Measurements from ENCODE around the gene MTHFR. TPM values are rescaled to one million over a fixed set of nuclear protein-coding genes. Genes with fewer than 3 reads are reported as not detected.

The MTHFR gene
- total RNA-seq, 2 donors from 2014 or later = 30.3 to 81.4 TPM

DNA sequence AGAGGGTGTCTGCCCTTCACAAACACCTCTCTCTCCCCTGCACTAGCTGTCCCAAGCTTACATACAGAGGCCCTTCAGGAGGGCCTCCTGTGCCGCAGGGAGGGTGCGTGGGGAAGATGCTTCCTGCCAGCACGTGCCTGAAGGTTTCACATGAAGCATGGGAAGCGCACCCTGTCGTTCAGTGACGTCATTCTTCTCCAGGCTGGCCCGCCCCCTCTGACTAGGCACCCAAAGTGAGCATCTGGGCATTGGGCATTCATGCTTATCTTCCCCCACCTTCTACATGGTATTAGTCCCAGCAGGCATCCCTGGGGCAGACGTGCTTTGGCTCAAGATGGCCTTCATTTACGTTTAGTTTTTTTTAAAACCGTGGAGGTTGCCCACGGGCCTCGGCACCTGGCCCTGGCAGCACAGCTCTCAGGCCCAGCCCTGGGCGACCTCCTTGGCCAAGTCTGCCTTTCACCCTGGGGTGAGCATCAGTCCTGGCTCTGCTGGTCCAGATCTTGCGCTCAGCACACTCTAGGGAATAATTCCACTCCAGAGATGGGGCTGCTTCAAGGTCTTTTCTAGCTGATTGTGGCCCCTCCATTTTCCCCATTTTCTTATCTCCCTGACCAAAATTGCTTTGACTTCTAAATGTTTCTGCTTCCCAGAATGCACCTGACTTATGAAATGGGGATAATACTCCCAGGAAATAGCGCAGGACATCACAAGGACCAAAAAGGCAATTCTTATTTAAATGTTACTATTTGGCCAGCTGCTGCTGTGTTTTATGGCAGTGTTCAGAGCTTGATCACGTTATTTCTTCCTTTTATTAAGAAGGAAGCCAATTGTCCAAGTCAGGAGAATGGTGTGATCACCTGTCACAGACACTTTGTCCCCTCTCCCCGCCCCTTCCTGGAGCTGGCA, 35.7 kb upstream of the MTHFR start:
- H3K36me3 ChIP-seq = peaks cover 48% of the 10 kb centered on the region
- H3K4me3 ChIP-seq = no peak overlapping the region
- H3K27me3 ChIP-seq (replicated peaks; ENCODE audit: insufficient read depth) = no peaks in the 10 kb centered on the region
- no peaks in the 10 kb centered on the region for H3K9me3 ChIP-seq
- no peak for DNase-seq (ENCODE audit: low spot score)
- TF ChIP-seq, protein P1, sequence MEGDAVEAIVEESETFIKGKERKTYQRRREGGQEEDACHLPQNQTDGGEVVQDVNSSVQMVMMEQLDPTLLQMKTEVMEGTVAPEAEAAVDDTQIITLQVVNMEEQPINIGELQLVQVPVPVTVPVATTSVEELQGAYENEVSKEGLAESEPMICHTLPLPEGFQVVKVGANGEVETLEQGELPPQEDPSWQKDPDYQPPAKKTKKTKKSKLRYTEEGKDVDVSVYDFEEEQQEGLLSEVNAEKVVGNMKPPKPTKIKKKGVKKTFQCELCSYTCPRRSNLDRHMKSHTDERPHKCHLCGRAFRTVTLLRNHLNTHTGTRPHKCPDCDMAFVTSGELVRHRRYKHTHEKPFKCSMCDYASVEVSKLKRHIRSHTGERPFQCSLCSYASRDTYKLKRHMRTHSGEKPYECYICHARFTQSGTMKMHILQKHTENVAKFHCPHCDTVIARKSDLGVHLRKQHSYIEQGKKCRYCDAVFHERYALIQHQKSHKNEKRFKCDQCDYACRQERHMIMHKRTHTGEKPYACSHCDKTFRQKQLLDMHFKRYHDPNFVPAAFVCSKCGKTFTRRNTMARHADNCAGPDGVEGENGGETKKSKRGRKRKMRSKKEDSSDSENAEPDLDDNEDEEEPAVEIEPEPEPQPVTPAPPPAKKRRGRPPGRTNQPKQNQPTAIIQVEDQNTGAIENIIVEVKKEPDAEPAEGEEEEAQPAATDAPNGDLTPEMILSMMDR (IDR thresholded peaks at IDR 0.05) = no peak
- H3K4me1 ChIP-seq (ENCODE audit: control insufficient read depth in 1 of 2, low read depth in 2 of 2) = peaks cover 7 to 17% of the 10 kb centered on the region in 2 donors
- no peak for ATAC-seq (ENCODE audit: insufficient number of reproducible peaks, low FRiP score, low read depth)
- no peak overlapping the region for H3K27ac ChIP-seq

DNA sequence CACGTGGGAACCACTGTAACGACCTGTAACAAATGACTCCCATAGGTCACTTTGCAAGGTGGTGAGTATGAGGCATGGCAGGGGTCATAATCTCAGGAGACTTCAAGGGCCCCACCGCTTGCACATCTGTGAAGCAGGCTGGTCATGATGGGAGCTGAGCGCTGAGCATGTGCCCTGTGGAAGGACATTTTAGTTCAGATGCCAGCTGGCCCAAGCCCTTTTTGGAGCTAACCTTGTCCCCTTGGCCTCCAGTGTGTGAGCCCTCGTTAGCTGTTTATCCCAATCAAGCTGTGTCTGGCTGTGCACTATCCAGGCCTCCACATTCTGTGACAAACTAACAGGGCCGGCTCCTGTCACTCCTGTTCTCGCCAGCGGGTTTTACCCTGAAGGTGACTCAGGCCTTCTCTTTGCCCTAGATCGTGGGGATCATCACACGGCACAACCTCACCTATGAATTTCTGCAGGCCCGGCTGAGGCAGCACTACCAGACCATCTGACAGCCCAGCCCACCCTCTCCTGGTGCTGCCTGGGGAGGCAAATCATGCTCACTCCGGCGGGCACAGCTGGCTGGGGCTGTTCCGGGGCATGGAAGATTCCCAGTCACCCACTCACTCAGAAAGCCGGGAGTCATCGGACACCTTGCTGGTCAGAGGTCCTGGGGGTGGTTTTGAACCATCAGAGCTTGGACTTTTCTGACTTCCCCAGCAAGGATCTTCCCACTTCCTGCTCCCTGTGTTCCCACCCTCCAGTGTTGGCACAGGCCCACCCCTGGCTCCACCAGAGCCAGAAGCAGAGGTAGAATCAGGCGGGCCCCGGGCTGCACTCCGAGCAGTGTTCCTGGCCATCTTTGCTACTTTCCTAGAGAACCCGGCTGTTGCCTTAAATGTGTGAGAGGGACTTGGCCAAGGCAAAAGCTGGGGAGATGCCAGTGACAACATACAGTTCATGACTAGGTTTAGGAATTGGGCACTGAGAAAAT, 34.3 kb upstream of the MTHFR start:
- peaks cover 63% of the 10 kb centered on the region for H3K36me3 ChIP-seq
- ATAC-seq (ENCODE audit: insufficient number of reproducible peaks, low FRiP score, low read depth) (no peak), DNase-seq (ENCODE audit: low spot score) (peak; percentile 14)
- peaks cover 7 to 17% of the 10 kb centered on the region in 2 donors for H3K4me1 ChIP-seq (ENCODE audit: control insufficient read depth in 1 of 2, low read depth in 2 of 2)
- TF ChIP-seq, protein P1 (IDR thresholded peaks at IDR 0.05) = no peak
- H3K4me3 ChIP-seq = no peak overlapping the region
- H3K27ac ChIP-seq = peak overlapping the region in 1 of 2 donors; percentile 11
- H3K9me3 ChIP-seq = no peaks in the 10 kb centered on the region
- H3K27me3 ChIP-seq (replicated peaks; ENCODE audit: insufficient read depth) = no peaks in the 10 kb centered on the region

DNA sequence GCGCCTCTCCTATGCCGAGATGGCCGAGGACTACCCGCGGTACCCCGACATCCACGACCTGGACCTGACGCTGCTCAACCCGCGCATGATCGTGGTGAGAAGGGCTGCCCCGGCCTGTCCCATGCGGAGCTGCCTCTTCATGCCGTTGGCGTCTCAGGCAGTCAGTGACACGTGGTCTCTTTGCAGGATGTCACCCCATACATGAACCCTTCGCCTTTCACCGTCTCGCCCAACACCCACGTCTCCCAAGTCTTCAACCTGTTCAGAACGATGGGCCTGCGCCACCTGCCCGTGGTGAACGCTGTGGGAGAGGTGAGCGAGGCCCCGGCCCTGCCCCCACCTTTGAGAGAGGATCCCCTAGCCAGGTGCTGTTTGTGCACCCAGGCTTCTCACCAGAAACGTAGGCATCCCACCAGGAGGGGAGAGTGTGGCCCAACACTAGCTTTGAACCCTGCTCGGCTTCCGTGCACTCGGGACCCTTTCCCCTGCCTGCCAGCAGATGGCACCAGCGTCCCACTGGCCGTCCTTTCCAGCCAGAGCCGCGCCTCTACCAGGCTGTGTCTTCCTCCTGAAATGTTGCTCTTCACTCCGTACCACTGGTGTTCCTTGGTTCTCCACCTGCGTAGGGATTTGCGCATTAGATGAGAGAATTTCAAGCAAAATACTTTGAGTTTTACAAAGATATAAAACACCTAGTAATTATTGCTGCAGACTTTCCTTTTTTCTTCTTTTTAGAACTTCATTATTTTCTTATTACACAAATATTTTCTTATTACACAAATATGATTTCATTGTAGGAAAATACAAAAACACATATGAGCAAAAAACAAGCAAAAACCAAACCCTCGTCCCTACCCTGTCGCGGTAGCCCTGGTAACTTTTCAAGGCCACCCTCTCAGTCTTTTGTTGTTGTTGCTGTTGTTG, 32.8 kb upstream of the MTHFR start:
- Histone ChIP-seq H3K36me3 (peaks cover 68% of the 10 kb centered on the region), H3K27ac (no peak overlapping the region), H3K4me3 (no peak overlapping the region), H3K4me1 (ENCODE audit: control insufficient read depth in 1 of 2, low read depth in 2 of 2) (peaks cover 7 to 17% of the 10 kb centered on the region in 2 donors), H3K9me3 (no peaks in the 10 kb centered on the region), H3K27me3 (replicated peaks; ENCODE audit: insufficient read depth) (no peaks in the 10 kb centered on the region)
- TF ChIP-seq, protein P1 (IDR thresholded peaks at IDR 0.05) = peak; percentile 94
- ATAC-seq (ENCODE audit: insufficient number of reproducible peaks, low FRiP score, low read depth) (peak; percentile 47), DNase-seq (ENCODE audit: low spot score) (no peak)

- no peaks in the 10 kb centered on the region for H3K9me3 ChIP-seq
- no peaks in the 10 kb centered on the region for H3K27me3 ChIP-seq (replicated peaks; ENCODE audit: insufficient read depth)
- peaks cover 7 to 17% of the 10 kb centered on the region in 2 donors for H3K4me1 ChIP-seq (ENCODE audit: control insufficient read depth in 1 of 2, low read depth in 2 of 2)
- no peak overlapping the region for H3K27ac ChIP-seq
- no peak overlapping the region for H3K4me3 ChIP-seq
- ATAC-seq (ENCODE audit: insufficient number of reproducible peaks, low FRiP score, low read depth) (no peak), DNase-seq (ENCODE audit: low spot score) (no peak)
- TF ChIP-seq, protein P1 (IDR thresholded peaks at IDR 0.05) = no peak
- H3K36me3 ChIP-seq = peaks cover 71% of the 10 kb centered on the region
Measured at GRCh38 chr1:11837767-11838348, 32.1 kb upstream of the MTHFR start.

Data from thoracic aorta (tissue), 2 donors.